ENCODE results near the gene SLFN12.
"Not testable (repeated sequence)": the region's sequence is repeated elsewhere in the genome, so short reads cannot be mapped to it uniquely, and the experiment has no call there.

The SLFN12 gene

GRCh38 chr17:35432176-35433074, at the start of gene SLFN12:
Gene SLFN12 (minus strand): TSS chr17:35432500. CDS start chr17:35423028, 9,472 bp downstream.
- peak; percentile 84 for DNase-seq

GRCh38 chr17:35479271-35479670, 47.0 kb upstream of the SLFN12 start:
- no peak for DNase-seq

- no peak for DNase-seq
Observed at GRCh38 chr17:35477248-35477647, 44.9 kb upstream of the SLFN12 start.

GRCh38 chr17:35476283-35476820, 44.1 kb upstream of the SLFN12 start:
- no peak for DNase-seq

GRCh38 chr17:35468475-35468874, 36.2 kb upstream of the SLFN12 start:
- no peak for DNase-seq

GRCh38 chr17:35467824-35468223, 35.5 kb upstream of the SLFN12 start:
- DNase-seq = peak; percentile 62

- peak; percentile 81 for DNase-seq
Observed at GRCh38 chr17:35460354-35460851, 28.1 kb upstream of the SLFN12 start.

- not testable (repeated sequence) for DNase-seq
Observed at GRCh38 chr17:35454035-35454434, 21.7 kb upstream of the SLFN12 start.

- DNase-seq = no peak
Observed at GRCh38 chr17:35453171-35453570, 20.9 kb upstream of the SLFN12 start.

GRCh38 chr17:35449371-35449931, 17.2 kb upstream of the SLFN12 start:
- no peak for DNase-seq

- no peak for DNase-seq
Observed at GRCh38 chr17:35448899-35449227, 16.6 kb upstream of the SLFN12 start.

GRCh38 chr17:35448214-35448898, 16.1 kb upstream of the SLFN12 start, which contains the start of gene SLFN13:
Gene SLFN13 (minus strand): TSS chr17:35448766. CDS start chr17:35445680, 3,086 bp downstream.
- peak; percentile 86 for DNase-seq

GRCh38 chr17:35447499-35447898, 15.2 kb upstream of the SLFN12 start:
- DNase-seq = no peak

GRCh38 chr17:35438433-35438832, 6.1 kb upstream of the SLFN12 start:
- no peak for DNase-seq

GRCh38 chr17:35433075-35433894, 985 bp upstream of the SLFN12 start:
- DNase-seq = peak; percentile 58

- DNase-seq = no peak
Observed at GRCh38 chr17:35429702-35430101, 2.6 kb downstream of the SLFN12 start.

GRCh38 chr17:35428229-35428628, 4.1 kb downstream of the SLFN12 start:
- DNase-seq = peak; percentile 4

GRCh38 chr17:35423761-35424160, 8.5 kb downstream of the SLFN12 start:
- no peak for DNase-seq

GRCh38 chr17:35421069-35421468, 11.2 kb downstream of the SLFN12 start:
- not testable (repeated sequence) for DNase-seq

GRCh38 chr17:35416659-35417058, 15.6 kb downstream of the SLFN12 start:
- DNase-seq = no peak

GRCh38 chr17:35414707-35415106, 17.6 kb downstream of the SLFN12 start:
- not testable (repeated sequence) for DNase-seq

GRCh38 chr17:35414247-35414646, 18.1 kb downstream of the SLFN12 start:
- DNase-seq = no peak

All from CD4-positive, alpha-beta T cell treated with Interleukin-17A for 1 hour (primary cell).